ENCODE measurements around the gene PPM1E.
"Not testable (repeated sequence)": the region's sequence is repeated elsewhere in the genome, so short reads cannot be mapped to it uniquely, and the experiment has no call there.

PPM1E gene

GRCh38 chr17:58944166-58944565 lies 188.5 kb downstream of the PPM1E start:
- DNase-seq (ENCODE audit: low read depth in 2 of 3, low spot score in 2 of 3) = no peak

- DNase-seq (ENCODE audit: low read depth in 2 of 3, low spot score in 2 of 3) = no peak
Observed at GRCh38 chr17:58947411-58947810, 191.8 kb downstream of the PPM1E start.

- DNase-seq (ENCODE audit: low read depth in 2 of 3, low spot score in 2 of 3) = no peak
Observed at GRCh38 chr17:58947824-58948223, 192.2 kb downstream of the PPM1E start.

- not testable (repeated sequence) for DNase-seq (ENCODE audit: low read depth in 2 of 3, low spot score in 2 of 3)
Observed at GRCh38 chr17:58954358-58954757, 198.7 kb downstream of the PPM1E start.

GRCh38 chr17:58956997-58957724 lies 201.5 kb downstream of the PPM1E start:
- DNase-seq (ENCODE audit: low read depth in 2 of 3, low spot score in 2 of 3) = no peak

GRCh38 chr17:58957725-58958073 lies 202.0 kb downstream of the PPM1E start:
- DNase-seq (ENCODE audit: low read depth in 2 of 3, low spot score in 2 of 3) = not testable (repeated sequence)

- no peak for DNase-seq (ENCODE audit: low read depth in 2 of 3, low spot score in 2 of 3)
Observed at GRCh38 chr17:58960068-58960467, 204.4 kb downstream of the PPM1E start.

- DNase-seq (ENCODE audit: low read depth in 2 of 3, low spot score in 2 of 3) = no peak
Observed at GRCh38 chr17:58965221-58965620, 209.6 kb downstream of the PPM1E start.

- DNase-seq (ENCODE audit: low read depth in 2 of 3, low spot score in 2 of 3) = no peak
Observed at GRCh38 chr17:58966208-58966607, 210.6 kb downstream of the PPM1E start.

- no peak for DNase-seq (ENCODE audit: low read depth in 2 of 3, low spot score in 2 of 3)
Observed at GRCh38 chr17:58968426-58969061, 212.9 kb downstream of the PPM1E start.

GRCh38 chr17:58969156-58969555 lies 213.5 kb downstream of the PPM1E start:
- no peak for DNase-seq (ENCODE audit: low read depth in 2 of 3, low spot score in 2 of 3)

GRCh38 chr17:58969612-58970011 lies 214.0 kb downstream of the PPM1E start:
- DNase-seq (ENCODE audit: low read depth in 2 of 3, low spot score in 2 of 3) = no peak

GRCh38 chr17:58970609-58971450 lies 215.2 kb downstream of the PPM1E start:
- DNase-seq (ENCODE audit: low read depth in 2 of 3, low spot score in 2 of 3) = no peak

- no peak for DNase-seq (ENCODE audit: low read depth in 2 of 3, low spot score in 2 of 3)
Observed at GRCh38 chr17:58974354-58974753, 218.7 kb downstream of the PPM1E start.

GRCh38 chr17:58976541-58976940 lies 220.9 kb downstream of the PPM1E start:
- DNase-seq (ENCODE audit: low read depth in 2 of 3, low spot score in 2 of 3) = no peak

GRCh38 chr17:58980706-58981481 lies 225.2 kb downstream of the PPM1E start:
- DNase-seq (ENCODE audit: low read depth in 2 of 3, low spot score in 2 of 3) = no peak

GRCh38 chr17:58982626-58983025 lies 227.0 kb downstream of the PPM1E start:
- no peak for DNase-seq (ENCODE audit: low read depth in 2 of 3, low spot score in 2 of 3)

- no peak for DNase-seq (ENCODE audit: low read depth in 2 of 3, low spot score in 2 of 3)
Observed at GRCh38 chr17:58985367-58985766, 229.7 kb downstream of the PPM1E start.

GRCh38 chr17:58985971-58986370 lies 230.3 kb downstream of the PPM1E start:
- no peak for DNase-seq (ENCODE audit: low read depth in 2 of 3, low spot score in 2 of 3)

GRCh38 chr17:58989629-58990028 lies 234.0 kb downstream of the PPM1E start:
- no peak for DNase-seq (ENCODE audit: low read depth in 2 of 3, low spot score in 2 of 3)

GRCh38 chr17:58991718-58992331 lies 236.2 kb downstream of the PPM1E start:
- DNase-seq (ENCODE audit: low read depth in 2 of 3, low spot score in 2 of 3) = no peak

All from activated CD8-positive, alpha-beta memory T cell treated with anti-CD3 and anti-CD28 coated beads for 48 hours (primary cell).